IMR-90 (cell line): ENCODE data around the gene PYGM. TPM values are rescaled to one million over a fixed set of nuclear protein-coding genes. Genes with fewer than 3 reads are reported as not detected.

Experiments used
- ATAC-seq: fragments of 200-7000 bp; cut with Tn5 transposase; 2 replicates; pipeline ENCODE4 v1.9.1; 2020; ENCODE audit warnings: low read depth, mild to moderate bottlenecking, moderate library complexity
- BruUV-seq: library from RNA; stranded (reverse); fragments of 400-500 nt; replicated peaks from 2 replicates; lab custom pipeline; 2021; lab: Mats Ljungman, UMichigan
- CTCF ChIA-PET: fragments of 300-600 bp; formaldehyde crosslinking; extraction: SDS; loops from one replicate; lab custom pipeline; 2021; ENCODE audit warnings: antibody characterized with exemption; lab: Yijun Ruan, JAX
- POLR2A ChIA-PET: fragments of 300-600 bp; sonication (Branson Sonifier 250); formaldehyde crosslinking; loops from one replicate; lab custom pipeline; 2022; ENCODE audit warnings: antibody characterized with exemption; ENCODE audit not compliant: unreplicated experiment; lab: Charles Lee
- DNase-seq: peaks from one replicate; pipeline ENCODE4 v3.0.0; 2013
- H2AFZ ChIP-seq: replicated peaks from 2 replicates; pipeline ENCODE3; 2013; ENCODE audit warnings: low read length, mild to moderate bottlenecking; ENCODE audit not compliant: poor library complexity
- H2AK5ac ChIP-seq: 2 replicates; pipeline ENCODE4 v1.6.1; 2013; ENCODE audit warnings: low read depth, low read length, inconsistent platforms
- H2AK9ac ChIP-seq: replicated peaks from 2 replicates; pipeline ENCODE3; 2013; ENCODE audit warnings: mild to moderate bottlenecking, low read depth, low read length, moderate library complexity; ENCODE audit not compliant: poor library complexity
- H2BK120ac ChIP-seq: 2 replicates; pipeline ENCODE4 v1.6.1; 2013; ENCODE audit warnings: low read depth, low read length, inconsistent platforms
- H2BK15ac ChIP-seq: 3 replicates; pipeline ENCODE4 v1.6.1; 2013; ENCODE audit warnings: low read depth, low read length, inconsistent platforms
- H2BK20ac ChIP-seq: 2 replicates; pipeline ENCODE4 v1.6.1; 2013; ENCODE audit warnings: low read depth, mild to moderate bottlenecking, inconsistent platforms, low read length, moderate library complexity
- H2BK5ac ChIP-seq: 2 replicates; pipeline ENCODE4 v1.6.1; 2013; ENCODE audit warnings: mild to moderate bottlenecking, low read depth, low read length, inconsistent platforms; ENCODE audit not compliant: poor library complexity, severe bottlenecking
- H3K14ac ChIP-seq: replicated peaks from 2 replicates; pipeline ENCODE4 v1.6.1; 2013; ENCODE audit warnings: low read depth, low read length, inconsistent platforms
- H3K18ac ChIP-seq: 2 replicates; pipeline ENCODE4 v1.6.1; 2013; ENCODE audit warnings: low read depth, low read length, control low read depth
- H3K23ac ChIP-seq: 2 replicates; pipeline ENCODE4 v1.6.1; 2013; ENCODE audit warnings: low read depth, low read length, inconsistent platforms
- H3K27ac ChIP-seq: 2 replicates; pipeline ENCODE4 v1.5.1; 2013; ENCODE audit warnings: mild to moderate bottlenecking, control low read depth, low read length; ENCODE audit not compliant: insufficient read depth
- H3K27me3 ChIP-seq: 2 replicates; pipeline ENCODE4 v1.6.1; 2013; ENCODE audit warnings: low read length; ENCODE audit not compliant: control insufficient read depth, insufficient read depth
- H3K36me3 ChIP-seq: 2 replicates; pipeline ENCODE4 v1.6.1; 2013; ENCODE audit warnings: low read length, mixed read lengths; ENCODE audit not compliant: control insufficient read depth, insufficient read depth
- H3K4ac ChIP-seq: 2 replicates; pipeline ENCODE4 v1.6.1; 2013; ENCODE audit warnings: low read depth, low read length, inconsistent platforms
- H3K4me1 ChIP-seq: 2 replicates; pipeline ENCODE4 v1.6.1; 2013; ENCODE audit warnings: low read length, mixed read lengths; ENCODE audit not compliant: control insufficient read depth, insufficient read depth
- H3K4me2 ChIP-seq: 2 replicates; pipeline ENCODE4 v1.6.1; 2013; ENCODE audit warnings: low read depth, mild to moderate bottlenecking, control low read depth, low read length, moderate library complexity
- H3K4me3 ChIP-seq: 2 replicates; pipeline ENCODE4 v1.5.1; 2013; ENCODE audit warnings: low read depth, mild to moderate bottlenecking, control low read depth, low read length, moderate library complexity; ENCODE audit not compliant: insufficient read depth
- H3K56ac ChIP-seq: 2 replicates; pipeline ENCODE4 v1.6.1; 2013; ENCODE audit warnings: low read length, inconsistent platforms; ENCODE audit not compliant: insufficient read depth; ENCODE audit errors: extremely low read depth
- H3K79me1 ChIP-seq, 2 experiments: 2 replicates each; pipeline ENCODE4 v1.6.1; 2013; ENCODE audit warnings: low read length in 2 of 2, inconsistent platforms in 1 of 2, low read depth in 1 of 2
- H3K9ac ChIP-seq: 2 replicates; pipeline ENCODE4 v1.6.1; 2013; ENCODE audit warnings: low read depth, low read length, control low read depth
- H3K9me1 ChIP-seq: 2 replicates; pipeline ENCODE4 v1.6.1; 2013; ENCODE audit warnings: low read length, inconsistent platforms; ENCODE audit not compliant: insufficient read depth
- H3K9me3 ChIP-seq: 2 replicates; pipeline ENCODE4 v1.6.1; 2013; ENCODE audit warnings: low read length; ENCODE audit not compliant: control insufficient read depth, insufficient read depth
- H4K20me1 ChIP-seq: 2 replicates; pipeline ENCODE4 v1.6.1; 2013; ENCODE audit warnings: low read length, inconsistent platforms; ENCODE audit not compliant: insufficient read depth
- H4K5ac ChIP-seq: 2 replicates; pipeline ENCODE4 v1.6.1; 2013; ENCODE audit warnings: mild to moderate bottlenecking, low read depth, low read length, control low read depth
- H4K8ac ChIP-seq, 2 experiments: 2 replicates each; pipeline ENCODE4 v1.6.1; 2013; ENCODE audit warnings: low read depth in 2 of 2, low read length in 2 of 2, control low read depth in 1 of 2, inconsistent platforms in 1 of 2
- H4K91ac ChIP-seq: 2 replicates; pipeline ENCODE4 v1.6.1; 2013; ENCODE audit warnings: low read depth, low read length, inconsistent platforms; ENCODE audit not compliant: insufficient read depth
- BHLHE40 ChIP-seq: fragments of 150-350 bp; IDR thresholded peaks from 2 replicates; pipeline ENCODE4 v1.6.1; 2016; ENCODE audit warnings: mild to moderate bottlenecking, low read depth, low read length
- FOS ChIP-seq: fragments of 150-350 bp; IDR thresholded peaks from 2 replicates; pipeline ENCODE4 v1.6.1; 2016; ENCODE audit warnings: low read depth, low read length
- MAFK ChIP-seq: IDR thresholded peaks from 2 replicates; pipeline ENCODE4 v1.6.1; 2012; ENCODE audit warnings: low read depth, low read length, improper control_type of control experiment
- MAZ ChIP-seq: IDR thresholded peaks from 2 replicates; pipeline ENCODE4 v1.6.1; 2012; ENCODE audit warnings: low read depth, mild to moderate bottlenecking, low read length, improper control_type of control experiment, moderate library complexity, borderline replicate concordance
- MXI1 ChIP-seq: IDR thresholded peaks from 2 replicates; pipeline ENCODE4 v1.6.1; 2012; ENCODE audit warnings: low read depth, mild to moderate bottlenecking, low read length, moderate library complexity, borderline replicate concordance
- NFE2L2 ChIP-seq: fragments of 150-350 bp; IDR thresholded peaks from 2 replicates; pipeline ENCODE4 v1.6.1; 2016; ENCODE audit warnings: low read depth, mild to moderate bottlenecking, low read length
- POLR2A ChIP-seq: IDR thresholded peaks from 2 replicates; pipeline ENCODE4 v1.6.1; 2012; ENCODE audit warnings: mild to moderate bottlenecking, low read depth, low read length
- RAD21 ChIP-seq: IDR thresholded peaks from 2 replicates; pipeline ENCODE4 v1.6.1; 2012; ENCODE audit warnings: low read length, improper control_type of control experiment
- RCOR1 ChIP-seq: IDR thresholded peaks from 2 replicates; pipeline ENCODE4 v1.6.1; 2012; ENCODE audit warnings: mild to moderate bottlenecking, low read length, improper control_type of control experiment; ENCODE audit not compliant: insufficient replicate concordance
- RFX5 ChIP-seq: IDR thresholded peaks from 2 replicates; pipeline ENCODE4 v1.8.0; 2012; ENCODE audit warnings: low read depth, mild to moderate bottlenecking, low read length, moderate library complexity
- SMC3 ChIP-seq: fragments of 150-350 bp; IDR thresholded peaks from 2 replicates; pipeline ENCODE4 v1.6.1; 2016; ENCODE audit warnings: low read depth, mild to moderate bottlenecking, antibody characterized with exemption, low read length, moderate library complexity
- WGBS, 2 experiments: methylation state at CpG; one replicate each; pipeline versions ENCODE4 v1.1.5 to v1.1.7; 2013; ENCODE audit warnings: missing lambda C conversion rate in 2 of 2; ENCODE audit not compliant: insufficient read length in 1 of 2; ENCODE audit errors: extremely low coverage in 2 of 2; 5-methylcytosine and 5-hydroxymethylcytosine counted together
- dilution Hi-C: fragments of 300-500 bp; cut with HindIII; formaldehyde crosslinking; loops from one replicate; pipeline ENCODE4 v1.14.3; 2018; ENCODE audit warnings: low sequenced_read_pairs; ENCODE audit not compliant: unreplicated experiment
- in situ Hi-C: fragments of 300-500 bp; cut with MboI; formaldehyde crosslinking; loops from 3 replicates; pipeline ENCODE4 v1.14.3; 2019; ENCODE audit warnings: low sequenced_read_pairs, inconsistent platforms, mixed read lengths
- intact Hi-C: fragments of 100-400 bp; cut with micrococcal nuclease; formaldehyde crosslinking; loops from 2 replicates; pipeline ENCODE4 v1.10.0; 2022
- polyA plus RNA-seq, 3 experiments: library from polyadenylated mRNA; depleted of rRNA; stranded (reverse); fragments of >200 nt; gene quantifications; 2 replicates each; pipeline ENCODE4 v1.2.3, GENCODE V29; 2012; ENCODE audit warnings: low replicate concordance in 1 of 3
- total RNA-seq: library from RNA; depleted of rRNA; stranded (reverse); fragments of >200 nt; gene quantifications from 2 replicates; pipeline ENCODE4 v1.2.3, GENCODE V29; 2012
- TF ChIP-seq, protein P1 (sequence below): fragments of 150-350 bp; IDR thresholded peaks from 2 replicates; pipeline ENCODE4 v1.6.1; 2017; ENCODE audit warnings: mild to moderate bottlenecking, antibody characterized with exemption, low read length, low read depth

The PYGM gene
- total and polyA plus RNA-seq, 2 of the 4 experiments (the other 2 are of a cell fraction) = 0.18 to 0.21 TPM

DNA sequence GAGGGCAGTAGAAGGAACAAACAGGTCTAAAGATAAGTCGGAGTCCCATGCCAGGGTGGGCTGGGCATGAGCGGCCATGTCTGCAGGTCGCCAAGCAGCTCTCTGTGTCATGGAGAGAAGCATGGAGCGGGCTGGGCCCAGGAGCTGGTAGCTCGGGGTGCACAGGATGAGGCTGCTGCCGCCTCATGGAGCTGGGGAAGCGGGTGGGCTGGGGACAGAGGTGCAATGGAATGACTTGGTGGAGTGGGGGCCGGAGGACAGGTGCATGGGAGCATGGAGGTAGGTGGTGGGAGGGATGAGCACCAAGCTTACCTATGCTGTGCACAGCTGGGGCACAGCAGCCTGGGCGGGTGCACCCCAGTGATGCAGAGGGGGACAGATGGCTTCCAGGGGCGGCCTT lies 40.4 kb downstream of the PYGM start:
- H3K14ac ChIP-seq = no peak overlapping the region
- TF ChIP-seq SMC3 (no peak), MAZ (no peak), RCOR1 (no peak), POLR2A (no peak), BHLHE40 (no peak), NFE2L2 (no peak), RAD21 (no peak), MXI1 (no peak), MAFK (no peak), FOS (no peak), RFX5 (no peak)
- TF ChIP-seq, protein P1, sequence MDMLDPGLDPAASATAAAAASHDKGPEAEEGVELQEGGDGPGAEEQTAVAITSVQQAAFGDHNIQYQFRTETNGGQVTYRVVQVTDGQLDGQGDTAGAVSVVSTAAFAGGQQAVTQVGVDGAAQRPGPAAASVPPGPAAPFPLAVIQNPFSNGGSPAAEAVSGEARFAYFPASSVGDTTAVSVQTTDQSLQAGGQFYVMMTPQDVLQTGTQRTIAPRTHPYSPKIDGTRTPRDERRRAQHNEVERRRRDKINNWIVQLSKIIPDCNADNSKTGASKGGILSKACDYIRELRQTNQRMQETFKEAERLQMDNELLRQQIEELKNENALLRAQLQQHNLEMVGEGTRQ = no peak
- no TSS peak for BruUV-seq
- H3K9me1 ChIP-seq = no peaks in the 10 kb centered on the region
- no peak overlapping the region for H3K18ac ChIP-seq
- no peaks in the 10 kb centered on the region for H3K36me3 ChIP-seq
- ATAC-seq (no peak), DNase-seq (no peak)
- intact Hi-C loops = no loop called here
- H2BK20ac ChIP-seq = no peak overlapping the region
- H3K4me3 ChIP-seq = no peak overlapping the region
- H3K27ac ChIP-seq = no peak overlapping the region
- CTCF ChIA-PET = interaction anchor here (1.3 kb wide), 1 partner anchor 31 kb away, joined by 5 read pairs; no protein-coding TSS in a partner anchor
- H3K4ac ChIP-seq = no peak overlapping the region
- H4K91ac ChIP-seq = no peak overlapping the region
- H2AK5ac ChIP-seq = no peak overlapping the region
- H2BK15ac ChIP-seq = no peak overlapping the region
- H3K9ac ChIP-seq = no peak overlapping the region
- in situ Hi-C loops = no loop called here
- H3K27me3 ChIP-seq = peaks cover 80% of the 10 kb centered on the region
- H3K4me1 ChIP-seq = no peaks in the 10 kb centered on the region
- no peaks in the 10 kb centered on the region for H3K9me3 ChIP-seq
- H2AFZ ChIP-seq = no peak overlapping the region
- no peak overlapping the region for H2BK120ac ChIP-seq
- dilution Hi-C loops = no loop called here
- H4K5ac ChIP-seq = no peak overlapping the region
- no peak overlapping the region for H2BK5ac ChIP-seq
- H2AK9ac ChIP-seq = no peak overlapping the region
- POLR2A ChIA-PET = no interaction called here
- no peak overlapping the region for H3K23ac ChIP-seq
- no peak overlapping the region for H4K8ac ChIP-seq
- no peaks in the 10 kb centered on the region for H3K79me1 ChIP-seq
- 75% methylated on average over 2 of the region's 10 CpGs; no CpG with 5 or more reads in 1 of the 2 experiments for WGBS, 2 experiments
- no peak overlapping the region for H3K56ac ChIP-seq
- no peak overlapping the region for H3K4me2 ChIP-seq
- no peaks in the 10 kb centered on the region for H4K20me1 ChIP-seq
